HepG2 (cell line): ENCODE data around the gene LEP. TPM values are rescaled to one million over a fixed set of nuclear protein-coding genes. Genes with fewer than 3 reads are reported as not detected.

Experiments
- ATAC-seq: fragments of 200-7000 bp; cut with Tn5 transposase; 3 replicates; pipeline ENCODE4 v1.9.1; 2020; ENCODE audit warnings: mild to moderate bottlenecking, moderate library complexity
- BruUV-seq: library from RNA; stranded (reverse); fragments of 400-500 nt; replicated peaks from 2 replicates; lab custom pipeline; 2021; lab: Mats Ljungman, UMichigan
- CTCF ChIA-PET: fragments of 300-600 bp; formaldehyde crosslinking; extraction: SDS; loops from one replicate; lab custom pipeline; 2021; ENCODE audit warnings: low total read pairs, inconsistent platforms, low intra/inter-chr PET ratio; lab: Yijun Ruan, JAX
- POLR2A ChIA-PET: fragments of 350-600 bp; sonication (Branson Sonifier 250); formaldehyde crosslinking; loops from one replicate; lab custom pipeline; 2020; ENCODE audit warnings: antibody characterized with exemption, inconsistent platforms; lab: Yijun Ruan, JAX
- DNase-seq: peaks from one replicate; pipeline ENCODE4 v3.0.0-alpha.2; 2015; ENCODE audit warnings: low spot score
- FAIRE-seq: peaks from 3 replicates; lab custom pipeline; 2011; peaks lifted over from hg19 to GRCh38; lab: Jason Lieb, UNC
- H2AFZ ChIP-seq: one replicate; pipeline ENCODE4 v1.6.1; 2011; ENCODE audit warnings: low read length, inconsistent platforms
- H3K27ac ChIP-seq: fragments of 300-600 bp; 3 replicates; pipeline ENCODE4 v1.8.0; 2011; ENCODE audit warnings: mixed run types, mild to moderate bottlenecking, mixed read lengths, low read length, inconsistent platforms; ENCODE audit not compliant: insufficient read depth; ENCODE audit errors: extremely low read length
- H3K27me3 ChIP-seq, 2 experiments: fragments of 200-600 bp in 1 of 2; 2 replicates in 1 of 2; 3 replicates in 1 of 2; pipeline versions ENCODE4 v1.6.0 to v1.8.0; 2011; ENCODE audit warnings: low read length in 2 of 2, mild to moderate bottlenecking in 2 of 2, moderate library complexity in 2 of 2, inconsistent platforms in 1 of 2; ENCODE audit not compliant: insufficient read depth in 2 of 2, control insufficient read depth in 1 of 2
- H3K36me3 ChIP-seq, 2 experiments: fragments of 200-600 bp in 1 of 2; replicated peaks in 1 of 2; 2 replicates in 1 of 2; 3 replicates in 1 of 2; pipeline versions ENCODE4 v1.5.1 to v1.8.0; 2011; ENCODE audit warnings: low read length in 2 of 2, inconsistent platforms in 1 of 2; ENCODE audit not compliant: insufficient read depth in 2 of 2, control insufficient read depth in 1 of 2
- H3K4me1 ChIP-seq: 2 replicates; pipeline ENCODE4 v1.5.1; 2012; ENCODE audit warnings: low read length, inconsistent platforms; ENCODE audit not compliant: insufficient read depth
- H3K4me2 ChIP-seq: 2 replicates; pipeline ENCODE4 v1.6.0; 2011; ENCODE audit warnings: low read depth, low read length, inconsistent platforms
- H3K4me3 ChIP-seq, 3 experiments: fragments of 200-600 bp in 1 of 3; sonication (generic), shearing (Covaris generic) in 1 of 3; replicated peaks in 1 of 3; 2 replicates each; pipeline ENCODE4 v1.5.1; 2011 to 2016; ENCODE audit warnings: low read length in 3 of 3, inconsistent platforms in 2 of 3, low read depth in 2 of 3, mild to moderate bottlenecking in 2 of 3, control low read depth in 1 of 3, mixed read lengths in 1 of 3; ENCODE audit not compliant: insufficient read depth in 1 of 3
- H3K79me2 ChIP-seq: one replicate; pipeline ENCODE4 v1.6.1; 2011; ENCODE audit warnings: low read length, inconsistent platforms; ENCODE audit not compliant: insufficient read depth
- H3K9ac ChIP-seq: 2 replicates; pipeline ENCODE4 v1.6.0; 2011; ENCODE audit warnings: mild to moderate bottlenecking, low read depth, low read length, inconsistent platforms; ENCODE audit not compliant: insufficient read depth
- H3K9me3 ChIP-seq: 2 replicates; pipeline ENCODE4 v1.5.1; 2012; ENCODE audit warnings: mild to moderate bottlenecking, low read length
- H4K20me1 ChIP-seq: 2 replicates; pipeline ENCODE4 v1.6.0; 2011; ENCODE audit warnings: inconsistent platforms, mild to moderate bottlenecking, low read length, moderate library complexity; ENCODE audit not compliant: insufficient read depth
- HNRNPUL1 ChIP-seq: fragments of 200-400 bp; formaldehyde crosslinking; IDR thresholded peaks from 2 replicates; pipeline ENCODE4 v1.6.1; 2017; ENCODE audit warnings: low read depth, mild to moderate bottlenecking, low read length, moderate library complexity
- NR2F6 ChIP-seq, 2 experiments: IDR thresholded peaks; 2 replicates each; pipeline ENCODE4 v1.6.1; 2016; ENCODE audit warnings: antibody characterized with exemption in 1 of 2, mild to moderate bottlenecking in 1 of 2
- PHF20 ChIP-seq: sonication (generic); formaldehyde crosslinking; IDR thresholded peaks from 2 replicates; pipeline ENCODE4 v1.5.0; 2020; ENCODE audit warnings: mild to moderate bottlenecking, missing genetic modification reagents
- PLRG1 ChIP-seq: fragments of 450-650 bp; conservative IDR thresholded peaks from 2 replicates; pipeline ENCODE4 v1.6.1; 2016
- SIN3B ChIP-seq: fragments of 150-350 bp; IDR thresholded peaks from 2 replicates; pipeline ENCODE4 v1.6.1; 2014; ENCODE audit warnings: low read length
- ZNF550 ChIP-seq: sonication (generic); formaldehyde crosslinking; IDR thresholded peaks from 2 replicates; pipeline ENCODE4 v1.4.0; 2020; ENCODE audit warnings: mild to moderate bottlenecking, missing genetic modification reagents, borderline replicate concordance
- ZNF598 ChIP-seq: sonication (generic); formaldehyde crosslinking; IDR thresholded peaks from 2 replicates; pipeline ENCODE4 v1.5.1; 2020; ENCODE audit warnings: mild to moderate bottlenecking, missing genetic modification reagents, borderline replicate concordance
- ZNF839 ChIP-seq: sonication (generic); formaldehyde crosslinking; IDR thresholded peaks from 2 replicates; pipeline ENCODE4 v1.4.0; 2020; ENCODE audit warnings: missing genetic modification reagents, mild to moderate bottlenecking, borderline replicate concordance
- WGBS: methylation state at CpG from one replicate; pipeline ENCODE4 v1.1.6; 2017; ENCODE audit warnings: low lambda C conversion rate; 5-methylcytosine and 5-hydroxymethylcytosine counted together
- in situ Hi-C: cut with HindIII; loops from 2 replicates; pipeline ENCODE4 v1.10.0; 2017; ENCODE audit warnings: low pct_unique_long_range_greater_than_20kb; ENCODE audit not compliant: extremely low pct_ligation_motif_present
- intact Hi-C: fragments of 100-400 bp; cut with micrococcal nuclease; formaldehyde crosslinking; loops from one replicate; pipeline ENCODE4 v1.10.0; 2022; ENCODE audit not compliant: unreplicated experiment
- polyA plus RNA-seq, 8 experiments: library from polyadenylated mRNA; depleted of rRNA in 3 of 8; stranded (reverse) in 7 of 8; unstranded in 1 of 8; fragments of >200 nt; fragmentation: Illumina TruSeq in 4 of 8; extraction: Trizol in 4 of 8; gene quantifications; 2 replicates each; pipeline versions ENCODE4 v1.2.1 to v1.2.3, GENCODE V29; 2011 to 2016; ENCODE audit warnings: low read depth in 4 of 8, missing spikeins in 1 of 8, mixed read lengths in 1 of 8; ENCODE audit not compliant: insufficient read depth in 1 of 8
- total RNA-seq, 5 experiments: library from RNA; depleted of rRNA; stranded (reverse); fragments of >200 nt; fragmentation: Illumina TruSeq; extraction: Trizol; gene quantifications; 2 replicates each; pipeline ENCODE4 v1.2.3, GENCODE V29; 2016; ENCODE audit warnings: low read depth in 1 of 5
- TF ChIP-seq, protein P1 (sequence below): IDR thresholded peaks from 2 replicates; pipeline ENCODE4 v1.6.1; 2016; ENCODE audit warnings: mild to moderate bottlenecking
- TF ChIP-seq, protein P2 (sequence below): sonication (generic); formaldehyde crosslinking; IDR thresholded peaks from 2 replicates; pipeline ENCODE4 v1.8.0; 2022; ENCODE audit warnings: missing genetic modification reagents, mild to moderate bottlenecking, inconsistent platforms, borderline replicate concordance
- TF ChIP-seq, protein P3 (sequence below): sonication (generic); formaldehyde crosslinking; IDR thresholded peaks from 2 replicates; pipeline ENCODE4 v1.4.0; 2020; ENCODE audit warnings: mild to moderate bottlenecking, low read depth, missing genetic modification reagents
- TF ChIP-seq, protein P4 (sequence below): sonication (generic); formaldehyde crosslinking; IDR thresholded peaks from 2 replicates; pipeline ENCODE4 v1.5.1; 2020; ENCODE audit warnings: missing genetic modification reagents, mild to moderate bottlenecking, borderline replicate concordance

The LEP gene
- total and polyA plus RNA-seq, 2 of the 13 experiments (the other 11 are each of a cell fraction or from before 2014, with no cell fraction given): 0.05 TPM; not detected in 1

DNA sequence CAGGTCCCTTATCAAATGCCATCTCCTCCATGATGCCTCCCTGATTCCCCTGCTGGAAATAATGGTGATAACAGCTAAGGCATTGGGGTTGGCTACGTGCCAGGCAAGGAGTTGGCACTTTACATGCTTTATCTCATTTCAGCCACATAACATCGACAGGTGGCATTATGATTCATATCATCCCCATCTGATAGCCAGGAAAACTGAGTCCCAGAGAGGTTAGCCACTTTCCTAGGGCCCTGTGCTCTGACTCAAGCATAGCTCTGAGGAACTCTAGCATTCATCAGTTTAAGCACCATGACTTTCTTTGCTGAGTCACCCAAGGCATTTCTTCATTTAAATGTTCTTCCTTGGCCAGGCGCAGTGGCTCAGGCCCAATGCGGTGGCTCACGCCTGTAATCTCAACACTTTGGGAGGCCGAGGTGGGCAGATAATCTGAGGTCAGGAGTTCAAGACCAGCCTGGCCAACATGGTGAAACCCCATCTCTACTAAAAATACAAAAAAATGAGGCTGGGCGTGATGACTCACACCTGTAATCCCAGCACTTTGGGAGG lies 6.6 kb downstream of the LEP start:
- no peak overlapping the region for H3K4me2 ChIP-seq
- in situ Hi-C loops: no loop called here
- H3K27me3 ChIP-seq: peaks cover 1 to 41% of the 10 kb centered on the region in 2 experiments; a peak in 3 of 5 replicates
- intact Hi-C loops: no loop called here
- TF ChIP-seq PLRG1 (no peak), HNRNPUL1 (no peak), PHF20 (CRISPR knock-in tag) (no peak), ZNF598 (CRISPR knock-in tag) (no peak), NR2F6 (IDR thresholded peaks at IDR 0.05) (no peak), NR2F6 (CRISPR knock-in tag; IDR thresholded peaks at IDR 0.05) (no peak)
- TF ChIP-seq, protein P1, sequence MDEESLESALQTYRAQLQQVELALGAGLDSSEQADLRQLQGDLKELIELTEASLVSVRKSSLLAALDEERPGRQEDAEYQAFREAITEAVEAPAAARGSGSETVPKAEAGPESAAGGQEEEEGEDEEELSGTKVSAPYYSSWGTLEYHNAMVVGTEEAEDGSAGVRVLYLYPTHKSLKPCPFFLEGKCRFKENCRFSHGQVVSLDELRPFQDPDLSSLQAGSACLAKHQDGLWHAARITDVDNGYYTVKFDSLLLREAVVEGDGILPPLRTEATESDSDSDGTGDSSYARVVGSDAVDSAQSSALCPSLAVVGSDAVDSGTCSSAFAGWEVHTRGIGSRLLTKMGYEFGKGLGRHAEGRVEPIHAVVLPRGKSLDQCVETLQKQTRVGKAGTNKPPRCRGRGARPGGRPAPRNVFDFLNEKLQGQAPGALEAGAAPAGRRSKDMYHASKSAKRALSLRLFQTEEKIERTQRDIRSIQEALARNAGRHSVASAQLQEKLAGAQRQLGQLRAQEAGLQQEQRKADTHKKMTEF (CRISPR knock-in tag): no peak
- H3K4me3 ChIP-seq: no peak overlapping the region
- no peak overlapping the region for H3K9ac ChIP-seq
- CTCF ChIA-PET: no interaction called here
- H3K4me1 ChIP-seq: no peaks in the 10 kb centered on the region
- no peak overlapping the region for H2AFZ ChIP-seq
- no peaks in the 10 kb centered on the region for H3K79me2 ChIP-seq
- POLR2A ChIA-PET: no interaction called here
- H3K36me3 ChIP-seq: no peaks in the 10 kb centered on the region
- no peak overlapping the region for H3K27ac ChIP-seq
- no peak for DNase-seq
- no TSS peak for BruUV-seq
- 29% methylated on average over 7 of the region's 7 CpGs for WGBS
- H3K9me3 ChIP-seq: no peaks in the 10 kb centered on the region
- H4K20me1 ChIP-seq: no peaks in the 10 kb centered on the region
- no peak for FAIRE-seq
- ATAC-seq: no peak

DNA sequence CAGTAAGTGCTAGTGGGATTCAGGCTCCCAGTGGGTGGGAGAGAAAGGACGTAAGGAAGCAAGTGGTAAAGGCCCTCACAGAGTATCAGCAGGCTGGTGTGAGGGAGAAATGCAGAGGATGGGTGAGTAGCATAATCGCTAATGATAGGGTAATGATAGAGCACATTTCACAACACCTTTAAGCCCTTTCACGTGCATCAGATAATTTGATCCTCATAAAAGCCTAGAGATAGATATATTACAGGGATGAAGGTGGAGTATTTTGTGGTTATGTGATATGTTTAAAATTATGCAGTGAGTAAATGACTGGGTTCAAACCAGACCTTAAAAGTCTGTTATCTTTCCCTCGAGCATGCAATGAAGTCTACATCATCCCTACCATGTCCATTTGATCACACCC lies 10.3 kb downstream of the LEP start:
- in situ Hi-C loops: no loop called here
- Histone ChIP-seq H3K79me2 (no peaks in the 10 kb centered on the region), H3K27me3 (peaks cover 0 to 20% of the 10 kb centered on the region in 2 experiments; a peak in 2 of 5 replicates), H4K20me1 (no peaks in the 10 kb centered on the region), H3K4me2 (no peak overlapping the region), H3K9me3 (no peaks in the 10 kb centered on the region), H3K36me3 (no peaks in the 10 kb centered on the region), H3K27ac (no peak overlapping the region), H2AFZ (no peak overlapping the region), H3K4me3 (no peak overlapping the region), H3K9ac (no peak overlapping the region), H3K4me1 (no peaks in the 10 kb centered on the region)
- ChIA-PET POLR2A (no interaction called here), CTCF (no interaction called here)
- intact Hi-C loops: no loop called here
- WGBS: 7% methylated on average over 4 of the region's 4 CpGs
- DNase-seq: no peak
- ATAC-seq: no peak
- BruUV-seq: no TSS peak
- no peak for FAIRE-seq
- TF ChIP-seq, protein P2, sequence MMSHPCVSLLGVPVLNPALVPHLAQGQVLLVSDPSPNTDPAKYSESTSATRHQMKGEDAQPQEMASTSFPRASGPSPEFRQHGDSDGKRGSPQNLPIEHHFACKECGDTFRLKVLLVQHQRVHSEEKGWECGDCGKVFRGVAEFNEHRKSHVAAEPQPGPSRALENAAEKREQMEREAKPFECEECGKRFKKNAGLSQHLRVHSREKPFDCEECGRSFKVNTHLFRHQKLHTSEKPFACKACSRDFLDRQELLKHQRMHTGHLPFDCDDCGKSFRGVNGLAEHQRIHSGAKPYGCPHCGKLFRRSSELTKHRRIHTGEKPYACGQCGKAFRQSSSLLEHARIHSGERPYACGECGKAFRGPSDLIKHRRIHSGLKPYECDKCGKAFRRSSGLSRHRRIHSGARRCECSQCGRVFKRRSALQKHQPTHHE (CRISPR knock-in tag): no peak
- TF ChIP-seq ZNF550 (CRISPR knock-in tag): no peak
- no peak for TF ChIP-seq ZNF839
- TF ChIP-seq, protein P3, sequence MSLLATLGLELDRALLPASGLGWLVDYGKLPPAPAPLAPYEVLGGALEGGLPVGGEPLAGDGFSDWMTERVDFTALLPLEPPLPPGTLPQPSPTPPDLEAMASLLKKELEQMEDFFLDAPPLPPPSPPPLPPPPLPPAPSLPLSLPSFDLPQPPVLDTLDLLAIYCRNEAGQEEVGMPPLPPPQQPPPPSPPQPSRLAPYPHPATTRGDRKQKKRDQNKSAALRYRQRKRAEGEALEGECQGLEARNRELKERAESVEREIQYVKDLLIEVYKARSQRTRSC (CRISPR knock-in tag): no peak
- TF ChIP-seq HNRNPUL1: no peak
- TF ChIP-seq, protein P4, sequence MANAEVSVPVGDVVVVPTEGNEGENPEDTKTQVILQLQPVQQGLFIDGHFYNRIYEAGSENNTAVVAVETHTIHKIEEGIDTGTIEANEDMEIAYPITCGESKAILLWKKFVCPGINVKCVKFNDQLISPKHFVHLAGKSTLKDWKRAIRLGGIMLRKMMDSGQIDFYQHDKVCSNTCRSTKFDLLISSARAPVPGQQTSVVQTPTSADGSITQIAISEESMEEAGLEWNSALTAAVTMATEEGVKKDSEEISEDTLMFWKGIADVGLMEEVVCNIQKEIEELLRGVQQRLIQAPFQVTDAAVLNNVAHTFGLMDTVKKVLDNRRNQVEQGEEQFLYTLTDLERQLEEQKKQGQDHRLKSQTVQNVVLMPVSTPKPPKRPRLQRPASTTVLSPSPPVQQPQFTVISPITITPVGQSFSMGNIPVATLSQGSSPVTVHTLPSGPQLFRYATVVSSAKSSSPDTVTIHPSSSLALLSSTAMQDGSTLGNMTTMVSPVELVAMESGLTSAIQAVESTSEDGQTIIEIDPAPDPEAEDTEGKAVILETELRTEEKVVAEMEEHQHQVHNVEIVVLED (CRISPR knock-in tag): no peak
- TF ChIP-seq SIN3B: no peak
